Liver (tissue), 9 donors: ENCODE results near the gene BCL2L1. TPM values are rescaled to one million over a fixed set of nuclear protein-coding genes. Genes with fewer than 3 reads are reported as not detected.

Experiments used
- DNase-seq: peaks from one replicate; pipeline ENCODE4 v3.0.0-alpha.2; 2017; ENCODE audit warnings: low spot score
- H3K27ac ChIP-seq, 2 donors: one replicate each; pipeline ENCODE4 v1.7.0; 2013; ENCODE audit warnings: inconsistent platforms in 2 of 2, low read length in 2 of 2, control low read depth in 1 of 2, low read depth in 1 of 2, mild to moderate bottlenecking in 1 of 2
- H3K27me3 ChIP-seq, 4 donors: one replicate each; pipeline versions ENCODE4 v1.6.1 to v1.7.0; 2013; ENCODE audit warnings: low read length in 3 of 4, inconsistent platforms in 1 of 4, mild to moderate bottlenecking in 1 of 4, moderate library complexity in 1 of 4; ENCODE audit not compliant: control insufficient read depth in 4 of 4, insufficient read depth in 4 of 4
- H3K36me3 ChIP-seq, 4 donors: one replicate each; pipeline versions ENCODE4 v1.6.1 to v1.7.0; 2013; ENCODE audit warnings: low read length in 3 of 4, mild to moderate bottlenecking in 3 of 4, low read depth in 1 of 4, moderate library complexity in 1 of 4; ENCODE audit not compliant: control insufficient read depth in 4 of 4, insufficient read depth in 3 of 4
- H3K4me1 ChIP-seq, 4 donors: one replicate each; pipeline versions ENCODE4 v1.6.1 to v1.7.0; 2013; ENCODE audit warnings: low read length in 3 of 4, mild to moderate bottlenecking in 3 of 4, moderate library complexity in 1 of 4; ENCODE audit not compliant: control insufficient read depth in 4 of 4, insufficient read depth in 4 of 4
- H3K4me3 ChIP-seq, 3 donors: one replicate each; pipeline versions ENCODE4 v1.6.1 to v1.7.0; 2013; ENCODE audit warnings: low read length in 3 of 3, control low read depth in 1 of 3, low read depth in 1 of 3, mild to moderate bottlenecking in 1 of 3
- H3K9ac ChIP-seq, 2 donors: one replicate each; pipeline ENCODE4 v1.7.0; 2013; ENCODE audit warnings: low read length in 2 of 2, mild to moderate bottlenecking in 2 of 2, moderate library complexity in 2 of 2, control low read depth in 1 of 2, low read depth in 1 of 2
- H3K9me3 ChIP-seq, 4 donors: one replicate each; pipeline versions ENCODE4 v1.6.1 to v1.7.0; 2013; ENCODE audit warnings: low read length in 3 of 4; ENCODE audit not compliant: control insufficient read depth in 4 of 4
- ATF3 ChIP-seq: IDR thresholded peaks from 2 replicates; pipeline ENCODE4 v1.6.1; 2016; ENCODE audit warnings: antibody characterized with exemption
- CTCF ChIP-seq: fragments of 150-350 bp; IDR thresholded peaks from 2 replicates; pipeline ENCODE4 v1.5.1; 2017; ENCODE audit warnings: improper control_type of control experiment, low read depth, low read length; ENCODE audit not compliant: missing input control
- EGR1 ChIP-seq, 2 donors: IDR thresholded peaks; 2 replicates each; pipeline ENCODE4 v1.6.1; 2016 to 2018; ENCODE audit warnings: antibody characterized with exemption in 2 of 2, low read depth in 2 of 2
- FOXA2 ChIP-seq: IDR thresholded peaks from 2 replicates; pipeline ENCODE4 v1.6.1; 2016; ENCODE audit warnings: antibody characterized with exemption
- HNF4G ChIP-seq: IDR thresholded peaks from 2 replicates; pipeline ENCODE4 v1.6.1; 2016; ENCODE audit warnings: antibody characterized with exemption
- RAD21 ChIP-seq, 2 donors: IDR thresholded peaks; 2 replicates each; pipeline ENCODE4 v1.6.1; 2016; ENCODE audit warnings: antibody characterized with exemption in 2 of 2, mild to moderate bottlenecking in 2 of 2
- RXRA ChIP-seq, 2 donors: IDR thresholded peaks; 2 replicates each; pipeline ENCODE4 v1.6.1; 2017 to 2018; ENCODE audit warnings: antibody characterized with exemption in 2 of 2, mild to moderate bottlenecking in 1 of 2
- SP1 ChIP-seq: IDR thresholded peaks from 2 replicates; pipeline ENCODE4 v1.6.1; 2018; ENCODE audit warnings: antibody characterized with exemption, mild to moderate bottlenecking
- TAF1 ChIP-seq: conservative IDR thresholded peaks from 2 replicates; pipeline ENCODE4 v1.6.1; 2016; ENCODE audit warnings: antibody characterized with exemption, mild to moderate bottlenecking
- YY1 ChIP-seq: IDR thresholded peaks from 2 replicates; pipeline ENCODE4 v1.6.1; 2016; ENCODE audit warnings: antibody characterized with exemption, mild to moderate bottlenecking
- ZBTB33 ChIP-seq: IDR thresholded peaks from 2 replicates; pipeline ENCODE4 v1.6.1; 2016; ENCODE audit warnings: antibody characterized with exemption
- WGBS: extraction: QIAGEN DNeasy Blood & Tissue Kit; methylation state at CpG from one replicate; pipeline ENCODE4 v1.1.7; 2013; 5-methylcytosine and 5-hydroxymethylcytosine counted together
- polyA plus RNA-seq, 2 donors: library from polyadenylated mRNA; stranded (reverse) in 1 of 2; unstranded in 1 of 2; fragments of 200-250 nt in 1 of 2; fragments of >200 nt in 1 of 2; fragmentation: Nextera tagmentation in 1 of 2; extraction: Ambion mirVana in 1 of 2; gene quantifications; one replicate each; pipeline versions ENCODE4 v1.2.1 to v1.2.3, GENCODE V29; 2013 to 2015
- total RNA-seq, 2 donors: library from RNA; depleted of rRNA; stranded (reverse); fragments of >200 nt; gene quantifications; one replicate each; pipeline ENCODE4 v1.2.3, GENCODE V29; 2014
- donor health status: healthy.
- donor health status: healthy.
- donor health status: healthy.
- donor health status: healthy.
- donor health status: healthy.

The BCL2L1 gene
- total and polyA plus RNA-seq, 4 donors, result 29.7 to 124 (median 46.0) TPM

GRCh38 chr20:31642837-31643236 lies 79.8 kb downstream of the BCL2L1 start:
- Histone ChIP-seq H3K27me3 (no peaks in the 10 kb centered on the region), H3K9ac (no peak overlapping the region), H3K27ac (no peak overlapping the region), H3K9me3 (no peaks in the 10 kb centered on the region), H3K36me3 (no peaks in the 10 kb centered on the region), H3K4me1 (no peaks in the 10 kb centered on the region), H3K4me3 (no peak overlapping the region)
- 78% methylated on average over 1 of the region's 1 CpG for WGBS
- TF ChIP-seq HNF4G (no peak), EGR1 (IDR thresholded peaks at IDR 0.05; ENCODE audit: low read depth in 2 of 2) (no peak), ATF3 (no peak), TAF1 (no peak)
- DNase-seq, result no peak

- Histone ChIP-seq H3K27me3 (peaks cover 0 to 2% (median 0%) of the 10 kb centered on the region in 4 donors), H3K4me3 (no peak overlapping the region), H3K9ac (no peak overlapping the region), H3K27ac (no peak overlapping the region), H3K36me3 (no peaks in the 10 kb centered on the region), H3K9me3 (no peaks in the 10 kb centered on the region), H3K4me1 (no peaks in the 10 kb centered on the region)
- WGBS, result 95% methylated on average over 6 of the region's 6 CpGs
- no peak for DNase-seq
- TF ChIP-seq SP1 (no peak), FOXA2 (no peak), HNF4G (no peak)
Measured at GRCh38 chr20:31641391-31641790, 81.3 kb downstream of the BCL2L1 start.

- TF ChIP-seq YY1 (no peak), RXRA (IDR thresholded peaks at IDR 0.05) (no peak), TAF1 (no peak), ZBTB33 (no peak), SP1 (no peak), CTCF (no peak), RAD21 (IDR thresholded peaks at IDR 0.05) (no peak)
- no peak overlapping the region for H3K27ac ChIP-seq
- H3K27me3 ChIP-seq, result peaks cover 0 to 2% (median 0%) of the 10 kb centered on the region in 4 donors
- no peaks in the 10 kb centered on the region for H3K36me3 ChIP-seq
- 77% methylated on average over 3 of the region's 3 CpGs for WGBS
- H3K9ac ChIP-seq, result no peak overlapping the region
- DNase-seq, result no peak
- no peak overlapping the region for H3K4me3 ChIP-seq
- no peaks in the 10 kb centered on the region for H3K4me1 ChIP-seq
- no peaks in the 10 kb centered on the region for H3K9me3 ChIP-seq
Measured at GRCh38 chr20:31640259-31640658, 82.4 kb downstream of the BCL2L1 start.
